GM23338 (cell line): ENCODE measurements around the gene FAM90A1. TPM values are rescaled to one million over a fixed set of nuclear protein-coding genes. Genes with fewer than 3 reads are reported as not detected.
"Not testable (repeated sequence)": the region's sequence is repeated elsewhere in the genome, so short reads cannot be mapped to it uniquely, and the experiment has no call there.

Experiments used
- ATAC-seq: fragments of 200-7000 bp; cut with Tn5 transposase; 3 replicates; pipeline ENCODE4 v1.9.1; 2020
- DNase-seq: peaks from one replicate; pipeline ENCODE4 v3.0.0-alpha.2; 2015; ENCODE audit warnings: low spot score
- H2AFZ ChIP-seq: fragments of 200-600 bp; sonication (generic); 2 replicates; pipeline ENCODE4 v1.8.0; 2016; ENCODE audit warnings: antibody characterized with exemption, mild to moderate bottlenecking, moderate library complexity
- H3F3A ChIP-seq: fragments of 200-600 bp; sonication (generic); replicated peaks from 2 replicates; pipeline ENCODE4 v1.8.0; 2017; ENCODE audit warnings: antibody characterized with exemption, mixed run types, low read depth
- H3K27ac ChIP-seq: fragments of 200-600 bp; sonication (generic); 2 replicates; pipeline ENCODE4 v1.6.1; 2016; ENCODE audit warnings: low read depth
- H3K27me3 ChIP-seq: fragments of 200-600 bp; sonication (generic); 2 replicates; pipeline ENCODE4 v1.8.0; 2016; ENCODE audit warnings: mild to moderate bottlenecking, mixed run types, moderate library complexity; ENCODE audit not compliant: insufficient read depth
- H3K36me3 ChIP-seq: fragments of 200-600 bp; sonication (generic); 2 replicates; pipeline ENCODE4 v1.8.0; 2016; ENCODE audit warnings: mild to moderate bottlenecking; ENCODE audit not compliant: insufficient read depth
- H3K4me1 ChIP-seq: fragments of 200-600 bp; sonication (generic); 2 replicates; pipeline ENCODE4 v1.8.0; 2016; ENCODE audit warnings: mild to moderate bottlenecking, moderate library complexity; ENCODE audit not compliant: insufficient read depth
- H3K4me2 ChIP-seq: fragments of 200-600 bp; sonication (generic); 2 replicates; pipeline ENCODE4 v1.7.1; 2017; ENCODE audit warnings: mixed run types
- H3K4me3 ChIP-seq: fragments of 200-600 bp; sonication (generic); 2 replicates; pipeline ENCODE4 v1.6.1; 2016; ENCODE audit warnings: mixed run types
- H3K79me2 ChIP-seq: fragments of 200-600 bp; sonication (generic); replicated peaks from 2 replicates; pipeline ENCODE4 v1.8.0; 2017; ENCODE audit warnings: mild to moderate bottlenecking; ENCODE audit not compliant: insufficient read depth
- H3K9me2 ChIP-seq: fragments of 200-600 bp; sonication (generic); 2 replicates; pipeline ENCODE4 v1.8.0; 2017; ENCODE audit not compliant: insufficient read depth
- H4K20me1 ChIP-seq: fragments of 200-600 bp; sonication (generic); replicated peaks from 2 replicates; pipeline ENCODE4 v1.8.0; 2017; ENCODE audit warnings: mild to moderate bottlenecking; ENCODE audit not compliant: insufficient read depth
- H3K27ac Mint-ChIP-seq: 2 replicates; pipeline ENCODE4 v1.8.0; 2020; ENCODE audit warnings: inconsistent platforms, mild to moderate bottlenecking, moderate library complexity, mixed read lengths
- H3K27me3 Mint-ChIP-seq: 3 replicates; pipeline ENCODE4 v1.8.0; 2022; ENCODE audit warnings: low read depth, mild to moderate bottlenecking, moderate library complexity, mixed read lengths, inconsistent platforms; ENCODE audit not compliant: insufficient read depth, poor library complexity
- H3K36me3 Mint-ChIP-seq: 3 replicates; pipeline ENCODE4 v1.8.0; 2021; ENCODE audit warnings: low read depth, mild to moderate bottlenecking, inconsistent platforms, moderate library complexity, mixed read lengths
- H3K4me1 Mint-ChIP-seq: 3 replicates; pipeline ENCODE4 v1.8.0; 2020; ENCODE audit warnings: mild to moderate bottlenecking, inconsistent platforms, mixed read lengths
- H3K4me3 Mint-ChIP-seq: 3 replicates; pipeline ENCODE4 v1.8.0; 2021; ENCODE audit warnings: moderate library complexity, mild to moderate bottlenecking, inconsistent platforms, mixed read lengths
- H3K9me3 Mint-ChIP-seq: 3 replicates; pipeline ENCODE4 v1.8.0; 2020; ENCODE audit warnings: moderate library complexity, mild to moderate bottlenecking, inconsistent platforms, mixed read lengths
- polyA plus RNA-seq: library from polyadenylated mRNA; unstranded; fragments of >200 nt; fragmentation: Nextera tagmentation; extraction: Ambion mirVana; gene quantifications from 2 replicates; pipeline ENCODE4 v1.2.1, GENCODE V29; 2016
- total RNA-seq: library from RNA; depleted of rRNA; stranded (reverse); fragments of >200 nt; shearing (Covaris generic); gene quantifications from 2 replicates; pipeline ENCODE4 v1.2.3, GENCODE V29; 2014

The FAM90A1 gene
- total and polyA plus RNA-seq, 2 experiments from 2014 or later = 0.14 TPM; not detected in 1

DNA sequence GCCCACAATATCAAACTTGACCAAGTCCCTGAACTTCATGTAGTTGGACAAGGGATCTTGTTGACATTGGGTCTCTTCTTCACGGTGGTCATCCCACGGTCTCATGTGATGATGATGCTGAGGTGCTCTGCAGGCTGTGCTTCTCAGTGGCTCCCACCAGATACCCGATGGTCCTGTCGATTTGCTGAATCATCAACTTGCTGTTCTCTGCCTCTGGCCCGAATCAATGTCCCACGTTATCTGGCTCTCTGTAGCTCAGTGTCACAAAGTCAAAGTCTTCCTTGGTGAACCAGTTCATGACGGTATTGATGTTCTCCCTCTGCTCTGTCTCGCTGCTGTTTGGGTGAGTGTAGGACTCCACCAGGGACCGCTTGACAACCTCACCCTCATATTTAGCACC is 27.3 kb upstream of the FAM90A1 start:
- not testable (repeated sequence) for H3K27me3 ChIP-seq, H3K9me2 ChIP-seq, H3K79me2 ChIP-seq, H4K20me1 ChIP-seq, H2AFZ ChIP-seq, H3K27ac ChIP-seq, H3K27ac Mint-ChIP-seq, ATAC-seq, H3K4me1 ChIP-seq, H3K4me3 ChIP-seq, H3K9me3 Mint-ChIP-seq, H3F3A ChIP-seq, DNase-seq, H3K4me2 ChIP-seq, H3K36me3 ChIP-seq, H3K4me1 Mint-ChIP-seq, H3K4me3 Mint-ChIP-seq, H3K27me3 Mint-ChIP-seq
- H3K36me3 Mint-ChIP-seq = peaks cover 11% of the 10 kb centered on the region; the same call in 2 of the 3 replicates

DNA sequence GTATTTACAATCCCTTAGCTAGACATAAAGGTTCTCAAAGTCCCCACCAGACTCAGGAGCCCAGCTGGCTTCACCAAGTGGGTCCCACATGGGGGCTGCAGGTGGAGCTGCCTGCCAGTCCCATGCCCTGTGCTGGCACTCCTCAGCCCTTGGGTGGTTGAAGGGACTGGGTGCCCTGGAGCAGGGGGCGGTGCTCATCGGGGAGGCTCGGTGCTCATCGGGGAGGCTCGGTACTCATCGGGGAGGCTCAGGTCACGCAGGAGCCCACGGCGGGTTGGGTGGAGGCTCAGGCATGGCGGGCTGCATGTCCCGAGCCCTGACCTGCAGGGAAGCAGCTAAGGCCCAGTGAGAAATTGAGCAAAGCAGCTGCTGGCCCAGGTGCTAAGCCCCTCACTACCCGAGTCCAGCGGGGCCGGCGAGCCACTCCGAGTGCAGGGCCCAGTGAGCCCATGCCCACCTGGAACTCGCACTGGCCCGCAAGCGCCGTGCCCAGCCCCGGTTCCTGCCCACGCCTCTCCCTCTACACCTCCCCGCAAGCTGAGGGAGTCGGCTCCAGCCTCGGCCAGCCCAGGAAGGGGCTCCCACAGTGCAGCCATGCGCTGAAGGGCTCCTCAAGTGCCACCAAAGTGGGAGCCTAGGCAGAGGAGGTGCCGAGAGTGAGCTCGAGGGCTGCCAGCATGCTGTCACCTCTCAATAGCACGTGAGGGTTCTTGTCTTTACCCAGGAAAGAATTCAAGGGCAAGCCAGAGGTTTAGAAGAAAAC is 24.8 kb upstream of the FAM90A1 start:
- not testable (repeated sequence) for H3F3A ChIP-seq, H3K27ac ChIP-seq, H4K20me1 ChIP-seq, H3K9me3 Mint-ChIP-seq, H3K27me3 Mint-ChIP-seq, H3K4me1 Mint-ChIP-seq, H3K27ac Mint-ChIP-seq, H3K27me3 ChIP-seq, H3K79me2 ChIP-seq, H3K4me1 ChIP-seq, H3K4me2 ChIP-seq, H3K4me3 Mint-ChIP-seq, H3K4me3 ChIP-seq, ATAC-seq, H2AFZ ChIP-seq, H3K36me3 ChIP-seq, H3K9me2 ChIP-seq, DNase-seq
- H3K36me3 Mint-ChIP-seq = peaks cover 11% of the 10 kb centered on the region; the same call in 2 of the 3 replicates

DNA sequence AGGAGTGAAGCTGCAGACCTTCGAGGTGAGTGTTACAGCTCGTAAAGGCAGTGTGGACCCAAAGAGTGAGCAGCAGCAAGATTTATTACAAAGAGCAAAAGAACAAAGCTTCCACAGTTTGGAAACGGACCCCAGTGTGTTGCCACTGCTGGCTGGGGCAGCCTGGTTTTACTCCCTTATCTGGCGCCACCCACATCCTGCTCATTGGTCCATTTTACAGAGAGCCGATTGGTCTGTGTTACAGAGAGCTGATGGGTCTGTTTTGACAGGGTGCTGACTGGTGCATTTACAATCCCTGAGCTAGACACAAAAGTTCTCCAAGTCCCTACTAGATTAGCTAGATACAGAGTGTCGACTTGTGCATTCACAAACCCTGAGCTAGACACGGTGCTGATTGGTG is 24.2 kb upstream of the FAM90A1 start:
- H3K36me3 ChIP-seq, H3F3A ChIP-seq, H4K20me1 ChIP-seq, H3K4me3 Mint-ChIP-seq, ATAC-seq, H2AFZ ChIP-seq, H3K4me1 ChIP-seq, H3K27me3 ChIP-seq, H3K4me2 ChIP-seq, H3K27me3 Mint-ChIP-seq, H3K9me2 ChIP-seq, H3K4me3 ChIP-seq, H3K4me1 Mint-ChIP-seq, H3K79me2 ChIP-seq, H3K9me3 Mint-ChIP-seq, H3K27ac ChIP-seq: not testable (repeated sequence)
- Mint-ChIP-seq H3K27ac (peak overlapping the region; percentile 19; the same call in 1 of the 2 replicates), H3K36me3 (peaks cover 11% of the 10 kb centered on the region; the same call in 2 of the 3 replicates)
- peak; percentile 3 for DNase-seq

DNA sequence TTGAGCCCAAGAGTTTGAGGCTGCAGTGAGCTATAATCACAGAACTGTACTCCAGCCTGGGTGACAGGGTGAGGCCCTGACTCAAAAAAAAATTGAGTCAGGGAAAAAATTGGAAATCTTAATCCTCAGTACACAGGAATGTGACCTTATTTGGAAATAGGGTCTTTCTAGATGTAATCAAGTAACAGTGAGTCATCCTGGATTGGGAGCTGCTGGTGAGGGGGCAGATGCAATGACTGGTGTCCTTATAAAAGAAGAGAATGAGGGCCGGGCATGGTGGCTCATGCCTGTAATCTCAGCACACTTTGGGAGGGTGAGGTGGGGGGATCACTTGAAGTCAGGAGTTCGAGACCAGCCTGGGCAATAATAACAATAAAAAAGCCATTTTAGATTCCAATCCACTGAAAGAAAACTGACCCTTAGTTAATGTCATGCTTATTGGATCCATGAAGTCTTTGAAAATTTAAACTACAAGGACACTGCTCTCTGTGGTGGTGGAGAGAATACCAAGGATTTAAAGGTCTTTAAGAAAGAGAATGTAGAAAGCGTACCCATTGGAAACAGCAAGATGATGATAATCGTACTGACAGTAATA is 19.6 kb upstream of the FAM90A1 start:
- not testable (repeated sequence) for H3K9me2 ChIP-seq, H3K27ac Mint-ChIP-seq, DNase-seq, ATAC-seq, H3K4me3 Mint-ChIP-seq, H3K79me2 ChIP-seq, H3K36me3 ChIP-seq, H3K36me3 Mint-ChIP-seq, H4K20me1 ChIP-seq, H3K27me3 ChIP-seq, H3K27ac ChIP-seq, H3K27me3 Mint-ChIP-seq, H3K4me2 ChIP-seq, H3K4me3 ChIP-seq, H3K4me1 ChIP-seq, H3K4me1 Mint-ChIP-seq, H3F3A ChIP-seq, H2AFZ ChIP-seq, H3K9me3 Mint-ChIP-seq
